Measurements from ENCODE around the gene SEMA6B. TPM values are rescaled to one million over a fixed set of nuclear protein-coding genes. Genes with fewer than 3 reads are reported as not detected.

SEMA6B gene
- total RNA-seq, 1 experiment from 2014 or later, result 38.4 TPM

DNA sequence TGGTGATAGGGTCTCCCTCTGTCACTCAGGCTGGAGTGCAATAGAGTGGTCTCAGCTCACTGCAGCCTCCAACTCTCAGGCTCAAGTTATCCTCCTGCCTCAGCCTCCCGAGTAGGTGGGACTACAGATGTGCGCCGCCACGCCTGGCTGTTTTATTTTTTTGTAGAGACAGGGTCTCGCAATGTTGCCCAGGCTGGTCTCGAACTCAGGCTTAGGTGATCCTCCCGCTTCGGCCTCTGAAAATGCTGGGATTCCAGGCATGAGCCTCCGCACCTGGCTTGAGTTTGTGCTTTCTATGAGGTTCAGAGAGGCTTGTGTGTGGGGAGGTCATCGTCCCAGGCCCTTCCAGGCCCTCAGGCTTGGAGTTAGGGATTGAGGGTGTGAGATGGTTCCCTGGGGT, 40.6 kb upstream of the SEMA6B start:
- H3K27ac Mint-ChIP-seq, result no peak overlapping the region
- H3K4me1 Mint-ChIP-seq, result peaks cover 4 to 9% of the 10 kb centered on the region in 2 experiments; a peak in 3 of 4 replicates
- H2BK20ac ChIP-seq (ENCODE audit: low read depth, low read length, poor library complexity, severe bottlenecking), result no peak overlapping the region
- no peaks in the 10 kb centered on the region; a peak in 1 of 7 replicates for H3K36me3 Mint-ChIP-seq (ENCODE audit: insufficient read depth in 1 of 3, low read depth in 3 of 3)
- no peaks in the 10 kb centered on the region for H3K79me1 ChIP-seq (ENCODE audit: insufficient read depth, low read depth, low read length, poor library complexity, severe bottlenecking)
- no peak overlapping the region for H2BK120ac ChIP-seq (ENCODE audit: low read depth, low read length, poor library complexity, severe bottlenecking)
- no peak overlapping the region for H3K23ac ChIP-seq (ENCODE audit: insufficient read length, low read depth, low read length)
- H3K23me2 ChIP-seq (ENCODE audit: insufficient read length, low read depth, low read length, poor library complexity, severe bottlenecking), result peaks cover 11% of the 10 kb centered on the region
- no peaks in the 10 kb centered on the region for H3K9me3 ChIP-seq (ENCODE audit: control insufficient read depth, low read depth, low read length)
- H3K79me2 ChIP-seq (ENCODE audit: insufficient read depth, low read length), result no peaks in the 10 kb centered on the region
- peaks cover 56% of the 10 kb centered on the region for H3K27me3 Mint-ChIP-seq (ENCODE audit: low read depth)
- no peak overlapping the region for H3K56ac ChIP-seq (ENCODE audit: insufficient read length, low read depth, low read length)
- H3K4ac ChIP-seq (ENCODE audit: low read depth, low read length), result no peak overlapping the region
- H3K4me1 ChIP-seq (ENCODE audit: insufficient read depth, low read length), result no peaks in the 10 kb centered on the region
- TF ChIP-seq, protein P1, sequence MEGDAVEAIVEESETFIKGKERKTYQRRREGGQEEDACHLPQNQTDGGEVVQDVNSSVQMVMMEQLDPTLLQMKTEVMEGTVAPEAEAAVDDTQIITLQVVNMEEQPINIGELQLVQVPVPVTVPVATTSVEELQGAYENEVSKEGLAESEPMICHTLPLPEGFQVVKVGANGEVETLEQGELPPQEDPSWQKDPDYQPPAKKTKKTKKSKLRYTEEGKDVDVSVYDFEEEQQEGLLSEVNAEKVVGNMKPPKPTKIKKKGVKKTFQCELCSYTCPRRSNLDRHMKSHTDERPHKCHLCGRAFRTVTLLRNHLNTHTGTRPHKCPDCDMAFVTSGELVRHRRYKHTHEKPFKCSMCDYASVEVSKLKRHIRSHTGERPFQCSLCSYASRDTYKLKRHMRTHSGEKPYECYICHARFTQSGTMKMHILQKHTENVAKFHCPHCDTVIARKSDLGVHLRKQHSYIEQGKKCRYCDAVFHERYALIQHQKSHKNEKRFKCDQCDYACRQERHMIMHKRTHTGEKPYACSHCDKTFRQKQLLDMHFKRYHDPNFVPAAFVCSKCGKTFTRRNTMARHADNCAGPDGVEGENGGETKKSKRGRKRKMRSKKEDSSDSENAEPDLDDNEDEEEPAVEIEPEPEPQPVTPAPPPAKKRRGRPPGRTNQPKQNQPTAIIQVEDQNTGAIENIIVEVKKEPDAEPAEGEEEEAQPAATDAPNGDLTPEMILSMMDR (conservative IDR thresholded peaks at IDR 0.05), result no peak
- no CpG with 5 or more reads among the region's 10 CpGs for WGBS (ENCODE audit: extremely low coverage, insufficient read length, low lambda C conversion rate)
- H3K9ac ChIP-seq (ENCODE audit: extremely low read depth, insufficient read length, low read length), result no peak overlapping the region
- no peak overlapping the region for H2AFZ ChIP-seq (ENCODE audit: low read length)
- H4K5ac ChIP-seq (ENCODE audit: insufficient read length, low read depth, low read length), result no peak overlapping the region
- no peak overlapping the region for H3K14ac ChIP-seq (ENCODE audit: insufficient read depth, low read length)
- no peak overlapping the region for H3K18ac ChIP-seq (ENCODE audit: insufficient read length, low read depth, low read length)
- no peak overlapping the region for H3K4me3 Mint-ChIP-seq
- no peak overlapping the region for H4K91ac ChIP-seq (ENCODE audit: insufficient read length, low read depth, low read length)
- H4K8ac ChIP-seq (replicated peaks; ENCODE audit: insufficient read length, low read depth, low read length), result no peak overlapping the region
- H2BK12ac ChIP-seq (ENCODE audit: insufficient read length, low read depth, low read length), result no peak overlapping the region
- no peak for DNase-seq
- no peak overlapping the region for H2BK15ac ChIP-seq (ENCODE audit: low read depth, low read length)
- no peaks in the 10 kb centered on the region for H4K20me1 ChIP-seq (ENCODE audit: control insufficient read depth, insufficient read depth, insufficient read length)
- no peak overlapping the region for H2AK5ac ChIP-seq (ENCODE audit: insufficient read length, low read length)
- no peak overlapping the region for H3K27ac ChIP-seq (ENCODE audit: insufficient read length, low read depth, low read length)
- no peak overlapping the region for H3K4me2 ChIP-seq (ENCODE audit: insufficient read depth, insufficient read length, low read length)
- H3K9me3 Mint-ChIP-seq, result no peaks in the 10 kb centered on the region; a peak in 2 of 5 replicates
- no peak overlapping the region for H3T11ph ChIP-seq (ENCODE audit: low read length)
- no peak overlapping the region for H2BK5ac ChIP-seq (ENCODE audit: insufficient read length, low read length)
- no peaks in the 10 kb centered on the region; the same call in 1 of the 2 replicates for H3K27me3 ChIP-seq (ENCODE audit: insufficient read depth, low read length)

Data from H9 (cell line).